Fibroblast of peridontal ligament (primary cell): ENCODE measurements around the gene NTRK1.
"Not testable (repeated sequence)": the region's sequence is repeated elsewhere in the genome, so short reads cannot be mapped to it uniquely, and the experiment has no call there.

ENCODE experiments used
- DNase-seq: peaks from one replicate; pipeline ENCODE4 v3.0.0-alpha.2; 2010; ENCODE audit errors: extremely low read depth

NTRK1 gene

DNA sequence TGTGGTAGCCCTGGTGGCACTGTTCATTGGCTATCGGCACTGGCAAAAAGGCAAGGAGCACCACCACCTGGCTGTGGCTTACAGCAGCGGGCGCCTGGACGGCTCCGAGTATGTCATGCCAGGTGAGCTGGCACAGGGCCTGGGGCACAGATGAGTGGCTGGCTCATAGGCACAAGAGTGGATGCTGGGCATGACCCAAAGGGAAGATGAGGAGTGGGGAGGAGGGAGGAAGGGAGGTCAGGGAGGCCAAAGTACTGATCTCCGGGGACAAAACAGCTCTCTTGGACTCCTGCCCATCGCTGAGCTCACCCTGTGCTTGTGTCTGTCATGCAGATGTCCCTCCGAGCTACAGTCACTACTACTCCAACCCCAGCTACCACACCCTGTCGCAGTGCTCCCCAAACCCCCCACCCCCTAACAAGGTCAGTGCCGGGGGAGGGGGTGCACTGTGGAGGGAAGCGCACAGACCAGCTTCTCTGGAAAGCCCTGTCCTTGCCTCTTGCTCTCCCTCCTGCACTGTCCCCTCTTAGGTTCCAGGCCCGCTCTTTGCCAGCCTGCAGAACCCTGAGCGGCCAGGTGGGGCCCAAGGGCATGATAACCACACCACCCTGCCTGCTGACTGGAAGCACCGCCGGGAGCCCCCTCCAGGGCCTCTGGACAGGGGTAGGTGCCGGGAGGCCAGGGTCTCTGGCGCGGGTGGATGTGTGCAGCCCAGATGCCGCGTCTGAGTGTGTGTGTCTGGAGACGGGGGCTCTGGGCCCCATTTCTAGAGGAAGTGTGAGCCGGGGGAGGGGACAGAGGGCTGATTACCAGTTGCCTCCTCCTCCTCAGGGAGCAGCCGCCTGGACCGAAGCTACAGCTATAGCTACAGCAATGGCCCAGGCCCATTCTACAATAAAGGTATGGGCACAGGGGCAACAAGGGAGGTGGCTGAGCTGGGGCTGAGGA, 52.5 kb downstream of the NTRK1 start:
- DNase-seq, result no peak

DNA sequence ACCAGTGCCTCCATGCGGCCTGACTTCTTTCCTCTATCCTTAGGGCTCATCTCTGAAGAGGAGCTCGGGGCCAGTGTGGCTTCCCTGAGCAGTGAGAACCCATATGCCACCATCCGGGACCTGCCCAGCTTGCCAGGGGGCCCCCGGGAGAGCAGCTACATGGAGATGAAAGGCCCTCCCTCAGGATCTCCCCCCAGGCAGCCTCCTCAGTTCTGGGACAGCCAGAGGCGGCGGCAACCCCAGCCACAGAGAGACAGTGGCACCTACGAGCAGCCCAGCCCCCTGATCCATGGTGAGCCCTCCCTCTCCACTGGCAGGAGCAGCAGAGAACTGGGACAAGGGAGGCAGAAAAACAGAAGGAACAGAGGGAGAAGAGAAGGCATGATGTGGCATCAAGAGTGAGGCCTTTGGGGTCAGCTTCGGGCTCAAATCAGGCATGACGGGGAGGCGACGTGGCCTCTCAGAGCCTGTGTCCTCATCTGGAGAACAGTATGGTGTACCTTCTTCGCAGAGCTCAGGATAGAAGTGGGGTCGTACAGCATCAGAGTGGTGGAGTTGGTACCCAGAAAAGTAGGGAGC, 53.2 kb downstream of the NTRK1 start:
- DNase-seq, result no peak

DNA sequence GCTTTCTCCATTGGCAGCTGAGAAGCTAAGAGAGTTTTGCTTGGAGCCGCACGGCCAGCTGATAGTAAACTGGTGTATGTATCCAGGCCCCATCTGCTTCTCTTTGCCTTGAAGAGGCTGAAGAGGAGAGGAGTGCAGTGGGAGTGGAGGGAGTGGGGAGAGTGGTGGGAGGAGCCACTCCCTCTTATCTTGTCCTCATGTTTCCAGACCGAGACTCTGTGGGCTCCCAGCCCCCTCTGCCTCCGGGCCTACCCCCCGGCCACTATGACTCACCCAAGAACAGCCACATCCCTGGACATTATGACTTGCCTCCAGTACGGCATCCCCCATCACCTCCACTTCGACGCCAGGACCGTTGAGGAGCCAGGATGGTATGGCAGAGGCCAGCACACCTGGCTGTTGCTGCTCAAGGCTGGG, 53.8 kb downstream of the NTRK1 start:
- DNase-seq, result no peak

GRCh38 chr1:156920233-156921052, 59.8 kb downstream of the NTRK1 start, which contains the start of gene LRRC71:
TSS of gene LRRC71 (plus strand) at chr1:156920632. CDS start at chr1:156920804, 172 bp downstream.
- peak; percentile 70 for DNase-seq

GRCh38 chr1:156921053-156921529, 60.4 kb downstream of the NTRK1 start:
- DNase-seq, result no peak

GRCh38 chr1:156922986-156923669, 62.5 kb downstream of the NTRK1 start:
- no peak for DNase-seq

- DNase-seq, result no peak
Measured at GRCh38 chr1:156923670-156924477, 63.2 kb downstream of the NTRK1 start.

- DNase-seq, result no peak
Measured at GRCh38 chr1:156924478-156925153, 64.0 kb downstream of the NTRK1 start.

DNA sequence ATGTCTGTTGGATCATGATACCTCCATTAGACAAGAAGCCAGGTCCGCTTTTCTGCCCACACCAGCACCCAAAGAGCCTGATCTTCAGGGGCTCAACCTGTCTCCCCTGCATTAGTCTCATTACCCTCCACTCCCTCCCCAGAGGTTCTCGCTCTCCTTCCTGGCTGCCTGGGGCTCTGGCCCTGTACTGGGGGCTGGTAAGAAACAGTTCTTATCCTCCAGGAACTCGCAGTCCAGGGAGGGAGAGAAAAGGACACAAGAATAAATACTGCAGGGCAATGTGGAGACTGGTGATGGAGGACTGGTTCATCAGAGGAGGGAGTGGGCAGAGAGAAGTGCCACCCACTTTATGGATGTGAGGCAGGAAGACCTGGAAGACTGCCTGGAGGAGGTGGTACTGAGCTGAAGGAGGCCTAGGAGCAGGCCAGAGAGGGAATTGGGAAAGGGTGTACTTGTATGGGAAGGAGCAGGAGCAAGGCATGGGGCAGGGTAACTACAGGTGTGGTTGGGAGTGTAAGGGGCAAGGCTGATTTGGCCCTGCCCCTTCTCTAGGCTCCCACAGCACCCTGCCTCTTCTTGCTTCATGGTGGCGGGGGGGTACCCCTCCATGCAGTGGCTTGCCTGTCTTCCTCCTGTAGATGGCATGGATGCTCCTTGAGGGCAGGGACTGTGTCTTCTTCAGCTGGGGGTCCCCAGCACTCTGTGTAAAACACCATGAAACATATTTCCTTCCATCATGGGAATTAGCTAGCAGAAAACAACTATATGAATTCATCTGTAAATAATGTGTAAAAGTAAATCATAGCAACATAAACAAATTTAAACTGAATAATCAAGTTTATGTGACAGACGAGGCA, 64.7 kb downstream of the NTRK1 start:
- DNase-seq, result no peak

DNA sequence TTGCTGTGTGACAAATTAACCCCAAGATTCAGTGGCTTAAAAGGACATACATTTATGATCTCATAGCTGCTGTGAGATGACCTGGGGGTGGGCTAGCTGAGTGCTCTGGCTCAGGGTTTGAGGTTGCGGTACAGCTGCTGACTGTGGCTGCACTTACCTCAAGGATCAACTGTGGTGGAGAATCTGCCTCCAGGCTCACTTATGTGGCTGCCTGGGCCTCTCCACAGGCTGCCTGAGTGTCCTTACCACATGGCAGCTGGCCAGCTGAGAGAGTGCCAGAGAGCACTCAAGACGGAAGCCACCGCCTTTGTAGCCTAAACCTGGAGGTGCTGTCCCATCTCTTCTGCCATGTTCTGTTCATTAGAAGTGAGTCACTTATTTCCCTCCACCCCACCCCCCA, 65.5 kb downstream of the NTRK1 start:
- DNase-seq, result peak; percentile 27

GRCh38 chr1:156926695-156927094, 66.0 kb downstream of the NTRK1 start:
- DNase-seq, result not testable (repeated sequence)

- DNase-seq, result peak; percentile 70
Measured at GRCh38 chr1:156927215-156928042, 66.8 kb downstream of the NTRK1 start.

DNA sequence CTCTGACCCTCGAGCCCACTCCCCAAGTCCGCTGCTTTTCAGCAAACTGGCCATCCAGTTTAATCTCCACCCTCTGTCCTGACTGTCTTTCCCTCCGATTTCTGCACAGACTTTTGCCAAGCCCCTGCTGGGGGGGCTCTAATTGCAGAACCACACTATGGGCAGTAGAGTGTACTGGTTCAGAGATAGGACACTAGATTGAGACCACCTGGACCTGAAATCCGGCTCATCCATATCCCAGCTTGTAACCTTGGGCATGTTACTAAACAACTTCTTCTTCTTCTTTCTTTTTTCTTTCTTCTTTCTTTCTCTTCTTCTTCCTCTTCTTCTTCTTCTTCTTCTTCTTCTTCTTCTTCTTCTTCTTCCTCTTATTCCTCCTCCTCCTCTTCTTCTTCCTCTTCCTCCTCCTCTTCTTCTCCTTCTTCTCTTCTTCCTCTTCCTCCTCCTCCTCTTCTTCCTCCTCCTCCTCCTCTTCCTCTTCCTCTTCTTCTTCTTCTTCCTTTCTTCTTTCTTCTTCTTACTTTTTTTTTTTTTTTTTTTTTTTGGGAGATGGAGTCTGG, 67.5 kb downstream of the NTRK1 start:
- DNase-seq, result no peak

DNA sequence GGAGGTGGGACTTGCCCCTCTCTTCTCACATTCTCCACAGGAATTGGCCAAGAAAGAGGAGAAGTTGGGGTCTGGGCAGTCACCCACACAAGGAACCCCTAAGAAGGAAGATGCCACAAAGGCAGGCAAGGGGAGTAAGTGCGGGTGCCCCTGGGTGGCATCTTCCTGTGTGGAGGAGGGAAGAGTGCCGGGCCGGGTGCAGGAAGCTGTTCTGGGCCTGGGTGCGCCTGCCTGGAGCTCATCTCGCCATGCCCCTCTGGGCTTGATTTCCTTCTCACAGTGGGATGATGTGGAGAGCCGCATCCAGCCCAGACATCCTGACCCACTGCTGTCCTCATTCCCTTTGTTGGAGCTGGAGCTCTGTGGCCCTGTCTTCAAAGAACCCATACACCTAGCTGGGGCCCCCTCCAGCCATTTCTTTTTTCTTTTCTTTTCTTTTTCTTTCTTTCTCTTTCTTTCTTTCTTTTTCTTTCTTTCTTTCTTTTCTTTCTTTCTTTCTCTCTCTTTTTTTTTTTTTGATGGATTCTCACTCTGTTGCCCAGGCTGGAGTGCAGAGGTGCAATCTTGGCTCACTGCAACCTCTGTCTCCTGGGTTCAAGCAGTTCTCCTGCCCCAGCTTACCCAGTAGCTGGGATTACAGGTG, 69.1 kb downstream of the NTRK1 start:
- no peak for DNase-seq

GRCh38 chr1:156930483-156930882, 69.8 kb downstream of the NTRK1 start:
- DNase-seq, result no peak
